Ecto neural progenitor cell (in vitro differentiated cells): ENCODE data around the gene STAC2.
"Not testable (repeated sequence)": the region's sequence is repeated elsewhere in the genome, so short reads cannot be mapped to it uniquely, and the experiment has no call there.

Experiments used
- DNase-seq: peaks from one replicate; pipeline ENCODE4 v3.0.0-alpha.2; 2018; ENCODE audit warnings: low spot score

The STAC2 gene

DNA sequence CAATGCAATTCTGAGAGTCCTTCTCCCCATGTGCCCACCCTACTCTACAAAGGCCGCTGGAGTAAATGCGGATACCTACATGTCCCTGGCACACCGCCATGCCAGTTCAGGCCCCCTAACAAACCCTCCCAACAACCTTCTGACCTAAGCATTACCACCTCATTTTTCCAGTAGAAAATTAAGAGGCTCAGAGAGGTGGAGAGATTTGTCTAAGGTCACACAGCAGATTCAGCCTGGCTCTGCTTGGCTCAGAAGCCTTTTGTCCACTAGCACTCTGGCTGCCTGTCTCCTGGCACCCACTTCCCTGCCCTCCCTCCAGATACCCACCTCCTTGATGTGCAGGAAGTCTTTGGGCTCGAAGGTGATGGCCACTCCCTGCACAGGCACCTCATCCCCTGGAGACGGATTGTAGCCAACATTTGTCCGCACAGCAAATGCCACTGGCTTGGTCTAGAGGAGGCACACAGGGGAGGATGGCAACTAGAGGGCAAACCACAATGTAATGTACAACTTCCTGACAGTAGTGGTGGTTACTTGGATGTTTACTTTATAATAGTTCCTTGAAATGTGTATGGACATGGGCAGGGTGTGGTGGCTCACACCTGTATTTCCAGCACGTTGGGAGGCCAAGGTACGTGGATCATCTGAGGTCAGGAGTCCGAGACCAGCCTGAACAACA, 38.5 kb downstream of the STAC2 start:
- no peak for DNase-seq

DNA sequence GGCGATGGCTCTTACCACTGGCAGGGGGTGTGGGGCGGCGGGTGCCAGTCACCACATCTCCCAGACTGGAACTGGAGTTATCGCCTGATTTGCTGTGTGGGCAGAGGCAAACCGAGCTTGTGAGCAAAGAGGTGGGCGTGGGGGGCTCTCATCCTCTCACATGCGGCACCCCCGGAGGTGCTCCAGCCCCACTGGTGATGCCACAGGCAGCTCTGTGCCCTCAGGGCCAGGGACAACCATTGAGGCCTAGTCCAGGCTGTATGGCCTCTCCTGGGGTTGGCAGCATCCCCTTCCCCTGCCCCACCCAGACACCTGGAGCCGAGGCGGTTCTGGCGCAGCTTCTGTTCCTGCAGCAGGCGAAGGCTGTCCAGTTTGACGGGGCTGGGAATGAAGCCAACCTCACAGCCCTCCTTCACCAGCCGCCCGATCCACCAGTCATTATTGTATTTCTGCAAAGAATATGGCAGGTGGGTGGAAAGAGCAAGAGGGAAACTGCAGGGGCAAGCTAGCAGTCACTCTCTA, 39.2 kb downstream of the STAC2 start:
- DNase-seq, result no peak

DNA sequence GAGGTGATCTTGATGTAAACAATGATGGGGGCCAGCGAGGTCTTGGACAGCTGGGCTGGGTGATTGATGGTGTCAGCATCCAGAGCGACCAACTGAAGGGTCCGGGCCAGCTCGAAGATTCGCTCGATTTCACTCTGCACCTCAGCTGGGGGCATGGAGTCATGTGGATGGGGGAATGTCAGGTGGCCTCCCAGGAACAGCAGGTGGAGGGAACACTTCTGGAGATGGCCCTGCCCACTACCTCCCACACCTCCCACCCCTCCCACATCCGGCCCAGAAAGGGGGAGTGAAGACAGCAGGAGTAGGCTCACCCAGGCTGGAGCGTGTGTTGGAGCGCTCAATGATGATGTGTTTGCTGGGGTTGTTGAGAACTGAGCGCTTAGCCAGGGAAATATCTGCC, 42.0 kb downstream of the STAC2 start:
- no peak for DNase-seq

DNA sequence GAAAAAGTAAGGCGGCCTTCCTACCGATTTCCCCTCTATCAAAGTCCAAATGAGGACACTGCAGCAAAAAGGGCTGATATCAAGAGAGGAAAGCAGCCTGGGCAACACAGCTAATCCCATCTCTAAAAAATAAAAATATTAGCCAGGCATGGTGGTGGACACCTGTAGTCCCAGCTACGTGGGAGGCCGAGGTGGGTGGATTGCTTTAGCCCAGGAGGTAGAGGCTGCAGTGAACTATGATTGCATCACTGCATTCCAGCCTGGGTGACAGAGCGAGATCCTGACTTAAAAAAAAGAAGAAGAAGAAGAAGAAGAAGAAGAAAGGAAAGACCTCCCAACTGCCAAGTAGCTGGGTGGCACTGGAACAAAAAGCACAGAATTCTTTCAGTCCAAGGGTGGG, 42.7 kb downstream of the STAC2 start:
- DNase-seq, result no peak

DNA sequence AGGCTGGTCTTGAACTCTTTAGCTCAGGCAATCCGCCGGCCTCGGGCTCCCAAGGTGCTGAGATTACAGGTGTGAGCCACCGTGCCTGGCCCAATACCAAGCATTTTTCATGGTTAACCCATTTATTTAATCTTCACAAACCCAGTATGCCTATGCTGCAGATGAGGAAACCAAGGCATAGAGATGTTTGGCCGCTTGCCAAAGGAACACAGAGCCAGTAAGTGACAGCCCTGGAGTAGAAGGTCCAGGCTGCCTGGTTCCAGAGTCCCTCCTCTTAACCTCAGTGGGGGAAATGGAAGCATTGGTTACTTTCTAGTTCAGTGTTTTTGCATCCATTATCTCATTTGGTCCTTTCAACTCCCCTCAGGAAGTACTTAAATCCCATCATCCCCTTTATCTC, 44.4 kb downstream of the STAC2 start:
- no peak for DNase-seq

DNA sequence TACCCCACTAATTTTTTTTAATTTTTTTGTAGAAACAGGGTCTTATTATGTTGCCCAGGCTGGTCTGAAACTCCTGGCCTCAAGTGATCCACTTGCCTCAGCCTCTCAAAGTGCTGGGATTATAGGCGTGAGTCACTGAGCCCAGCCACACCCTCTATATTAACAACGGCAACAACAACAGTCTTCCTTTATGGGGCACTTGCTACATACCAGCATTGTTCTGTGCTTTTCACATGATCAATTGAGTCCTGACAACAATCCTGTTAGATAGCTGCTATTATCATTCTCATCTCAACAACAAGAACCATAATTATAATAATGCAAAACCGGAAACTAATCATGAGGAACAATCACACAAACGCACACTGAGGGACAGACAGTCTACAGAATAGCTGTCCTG, 47.2 kb downstream of the STAC2 start:
- DNase-seq, result no peak

DNA sequence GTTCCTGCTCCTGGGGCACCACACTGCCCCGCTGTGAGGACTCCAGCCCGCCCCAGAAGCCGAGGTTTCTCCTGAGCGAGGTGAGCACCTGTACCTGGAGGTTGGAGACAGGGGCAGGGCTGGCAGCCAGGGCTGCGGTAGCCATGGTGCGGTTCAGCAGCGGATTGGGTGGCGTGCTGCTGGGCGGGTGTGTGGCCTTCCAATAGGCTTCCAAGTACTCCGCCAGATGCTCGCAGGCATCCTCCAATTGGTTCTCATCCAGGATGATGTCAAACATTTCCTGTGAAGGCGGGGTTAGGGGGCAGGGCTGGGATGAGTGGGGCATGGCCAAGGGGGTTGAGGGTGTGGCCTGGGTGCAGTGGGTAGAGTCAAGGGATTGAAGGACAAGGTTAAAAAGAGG, 48.5 kb downstream of the STAC2 start:
- peak; percentile 83 for DNase-seq

DNA sequence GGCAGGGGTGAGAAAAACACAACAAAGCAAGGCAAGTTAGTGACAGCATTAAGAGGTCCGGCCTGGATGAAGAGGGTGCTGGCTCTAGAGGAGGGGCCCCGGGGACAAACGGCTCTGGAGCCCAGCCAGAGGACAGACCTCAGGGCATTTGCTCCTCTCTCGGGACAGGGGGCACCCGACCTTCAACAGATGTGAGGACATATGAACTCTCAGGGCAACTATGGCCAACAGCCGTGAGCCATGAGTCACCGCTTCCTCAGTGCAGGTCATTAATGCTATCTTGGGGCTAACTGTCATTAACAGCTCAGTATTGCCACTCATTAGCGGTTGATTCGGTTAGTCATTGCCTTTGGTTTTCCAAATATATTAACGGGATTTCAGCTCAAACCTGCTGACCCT, 50.1 kb downstream of the STAC2 start:
- no peak for DNase-seq

DNA sequence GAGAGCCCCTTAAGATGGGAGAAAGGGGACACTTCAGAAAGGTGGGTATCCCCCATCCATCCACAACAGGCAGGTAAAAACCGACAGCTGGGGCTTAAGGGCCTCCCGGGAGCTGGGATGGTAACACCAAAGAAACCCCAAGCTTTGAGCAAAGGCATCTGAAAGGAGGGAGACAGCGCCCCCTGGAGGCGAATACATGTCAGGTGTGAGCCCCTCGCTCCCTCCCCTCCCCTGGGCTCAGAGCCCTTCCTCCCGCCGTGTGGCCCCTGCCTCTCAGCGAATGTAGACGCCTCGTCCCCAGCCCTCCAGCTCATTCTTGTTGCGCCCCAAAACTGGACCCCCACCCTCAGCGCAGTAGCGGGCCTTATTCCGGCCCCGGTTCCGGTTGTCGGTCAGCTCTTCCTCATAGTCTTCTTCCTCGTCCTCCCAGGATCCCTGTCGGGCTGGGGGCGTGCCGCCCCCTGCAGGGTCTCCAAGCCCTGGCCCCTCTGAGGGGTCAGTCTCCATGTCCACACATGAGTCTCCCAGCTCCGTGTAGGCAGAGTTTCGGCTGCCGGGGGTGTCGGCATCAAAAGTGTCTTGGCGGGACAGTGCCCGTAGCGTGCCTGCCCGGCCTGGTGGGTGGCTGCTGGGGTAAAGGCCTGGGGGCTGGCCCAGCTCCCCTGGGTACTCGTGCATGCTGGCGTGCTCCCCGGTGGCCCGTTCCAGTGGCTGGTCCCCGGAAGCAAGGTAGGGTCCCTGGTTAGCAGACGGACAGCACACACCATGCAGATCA, 50.6 kb downstream of the STAC2 start:
- peak; percentile 94 for DNase-seq

DNA sequence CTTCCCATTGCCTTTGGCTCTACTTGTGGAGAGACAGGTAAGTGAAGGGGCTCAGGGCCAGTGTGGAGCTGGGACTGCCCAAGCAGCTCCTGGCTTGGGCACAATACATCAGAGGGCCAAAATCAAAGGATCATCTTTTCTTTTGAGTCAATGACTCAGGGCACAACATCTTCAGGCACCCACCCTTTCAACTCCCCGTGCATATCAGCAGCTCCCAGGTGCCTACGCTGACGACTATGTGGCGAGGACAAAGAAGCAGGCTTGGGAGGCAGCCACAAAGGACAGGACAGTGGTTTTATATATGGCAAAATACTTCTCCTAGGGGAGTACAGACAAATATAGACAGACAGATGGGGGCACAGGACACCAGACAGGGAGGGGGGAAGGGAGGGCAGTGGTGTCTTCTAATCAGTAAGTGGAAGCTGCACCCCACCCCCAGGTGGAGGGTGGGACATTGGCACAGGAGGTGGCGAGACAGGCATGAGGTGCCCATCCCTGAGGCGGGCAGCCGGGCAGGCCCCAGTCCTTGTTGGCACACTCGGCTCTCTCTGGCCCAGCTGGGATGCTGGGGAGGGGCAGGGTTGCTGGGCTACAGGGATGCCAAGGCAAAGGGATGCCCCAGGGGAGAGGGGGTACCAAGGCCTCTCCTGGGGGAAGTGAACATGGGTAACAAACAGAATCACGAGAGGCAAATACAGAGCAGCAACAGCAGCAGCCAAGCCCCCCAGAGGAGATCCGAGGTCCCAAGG, 52.0 kb downstream of the STAC2 start:
- no peak for DNase-seq

DNA sequence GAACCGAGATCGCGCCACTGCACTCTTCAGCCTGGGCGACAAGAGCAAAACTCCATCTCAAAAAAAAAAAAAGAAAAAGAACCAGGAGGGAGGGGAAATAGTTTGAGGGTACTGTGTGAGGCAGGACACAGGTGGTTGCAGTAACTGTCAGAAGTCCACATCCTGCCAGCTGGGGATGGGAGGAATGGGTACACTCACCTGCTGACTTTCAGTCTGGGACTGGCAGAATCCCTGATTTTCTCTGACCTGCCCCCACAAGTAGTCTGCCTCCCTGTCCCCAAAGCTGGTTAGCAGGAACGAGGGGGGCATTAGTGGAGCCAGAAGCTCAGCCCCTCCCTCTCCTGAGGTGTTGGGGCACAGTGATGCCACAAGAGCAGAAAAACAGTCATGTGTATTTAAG, 52.7 kb downstream of the STAC2 start:
- DNase-seq, result no peak

DNA sequence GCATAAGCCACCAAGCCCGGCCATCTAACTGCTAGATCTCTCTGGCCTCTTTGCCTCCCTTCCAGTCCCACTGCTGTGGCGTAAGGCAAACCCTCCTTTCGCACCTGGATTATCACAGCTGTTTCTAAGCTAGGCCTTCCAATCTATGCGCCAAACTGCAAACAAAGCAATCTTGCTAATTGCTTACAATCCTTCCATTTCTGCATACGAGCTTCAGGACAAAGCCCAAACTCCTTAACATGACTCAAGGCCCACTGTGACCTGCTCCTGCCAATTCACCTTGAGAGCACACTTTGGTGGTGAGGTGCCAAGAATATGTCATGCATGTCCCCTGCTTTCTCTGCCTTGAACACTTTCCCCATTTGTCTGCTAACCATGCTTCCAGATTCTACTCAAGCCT, 53.8 kb downstream of the STAC2 start:
- no peak for DNase-seq

DNA sequence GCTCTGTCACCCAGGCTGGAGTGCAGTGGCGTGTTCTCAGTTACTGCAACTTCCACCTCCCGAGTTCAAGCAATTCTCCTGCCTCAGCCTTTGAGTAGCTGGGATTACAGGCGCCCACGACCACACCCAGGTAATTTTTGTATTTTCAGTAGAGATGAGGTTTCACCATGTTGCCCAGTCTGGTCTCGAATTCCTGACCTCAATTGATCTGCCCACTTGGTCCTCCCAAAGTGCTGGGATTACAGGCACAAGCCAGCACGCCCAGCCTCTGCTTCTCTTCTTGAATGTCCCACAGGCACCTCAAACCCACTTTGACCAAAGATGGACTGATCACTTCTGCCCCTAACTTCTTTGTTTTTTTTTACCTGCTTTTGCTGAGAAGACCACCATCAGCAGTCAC, 55.2 kb downstream of the STAC2 start:
- DNase-seq, result no peak

DNA sequence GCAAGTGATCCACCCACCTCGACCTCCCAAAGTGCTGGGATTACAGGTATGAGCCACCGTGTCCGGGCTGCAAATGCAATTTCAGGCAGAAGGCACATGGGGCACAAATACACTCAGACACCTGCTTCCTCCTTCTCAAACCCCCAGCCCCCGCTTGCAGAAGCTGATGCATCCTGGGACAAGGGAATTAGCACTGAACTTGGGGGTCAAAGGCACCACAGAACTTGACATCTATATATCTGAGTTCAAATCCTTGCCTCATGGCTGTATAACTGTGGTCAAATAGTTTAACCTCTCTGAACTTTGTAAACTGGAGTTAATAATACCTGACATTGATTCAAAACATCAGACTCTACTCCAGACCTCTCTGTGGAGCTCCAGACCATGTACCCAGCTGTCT, 55.6 kb downstream of the STAC2 start:
- no peak for DNase-seq

DNA sequence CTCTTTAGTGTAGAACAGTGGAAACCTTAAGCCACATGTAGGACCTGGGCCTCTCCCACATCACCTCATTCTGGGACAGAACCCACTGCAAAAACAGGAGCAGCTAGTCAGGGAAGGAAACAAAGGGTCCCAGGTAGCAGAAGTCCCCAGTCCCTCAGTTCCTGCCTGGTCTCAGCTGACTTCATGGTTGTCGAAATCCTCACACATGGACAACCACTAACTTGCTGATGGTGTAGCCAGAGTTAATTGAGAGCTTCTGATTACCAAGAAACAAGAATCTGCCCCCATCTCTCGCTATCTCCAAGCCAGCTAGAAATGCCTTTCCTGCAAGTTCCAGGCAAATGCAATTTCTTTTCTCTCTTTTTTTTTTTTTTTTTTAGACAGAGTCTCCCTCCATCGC, 56.2 kb downstream of the STAC2 start:
- no peak for DNase-seq

DNA sequence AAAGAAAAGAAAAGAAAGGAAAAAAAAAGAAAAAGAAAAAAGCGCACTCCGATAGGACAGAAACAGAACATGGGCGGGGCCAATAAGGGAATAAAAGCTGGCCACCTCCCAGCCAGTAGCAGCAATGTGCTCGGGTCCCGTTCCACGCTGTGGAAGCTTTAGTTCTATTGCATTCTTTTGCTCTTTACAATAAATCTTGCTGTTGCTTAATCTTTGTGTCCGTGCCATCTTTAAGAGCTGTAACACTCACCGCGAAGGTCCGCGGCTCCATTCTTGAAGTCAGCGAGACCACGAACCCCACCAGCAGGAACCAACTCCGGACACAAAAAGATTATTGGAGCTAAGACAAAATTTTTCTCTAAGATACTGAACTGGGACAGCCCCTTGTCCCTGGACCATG, 56.6 kb downstream of the STAC2 start:
- DNase-seq, result no peak

DNA sequence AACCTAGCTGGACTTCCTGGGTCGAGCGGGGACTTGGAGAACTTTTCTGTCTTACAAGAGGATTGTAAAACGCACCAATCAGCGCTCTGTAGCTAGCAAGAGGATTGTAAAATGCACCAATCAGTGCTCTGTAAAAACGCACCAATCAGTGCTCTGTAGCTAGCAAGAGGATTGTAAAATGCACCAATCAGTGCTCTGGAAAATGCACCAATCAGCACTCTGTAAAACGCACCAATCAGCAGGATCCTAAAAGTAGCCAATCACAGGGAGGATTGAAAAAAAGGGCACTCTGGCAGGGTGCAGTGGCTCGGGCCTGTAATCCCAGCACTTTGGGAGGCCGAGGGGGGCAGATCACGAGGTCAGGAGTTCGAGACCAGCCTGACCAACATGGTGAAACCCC, 57.2 kb downstream of the STAC2 start:
- DNase-seq, result not testable (repeated sequence)

DNA sequence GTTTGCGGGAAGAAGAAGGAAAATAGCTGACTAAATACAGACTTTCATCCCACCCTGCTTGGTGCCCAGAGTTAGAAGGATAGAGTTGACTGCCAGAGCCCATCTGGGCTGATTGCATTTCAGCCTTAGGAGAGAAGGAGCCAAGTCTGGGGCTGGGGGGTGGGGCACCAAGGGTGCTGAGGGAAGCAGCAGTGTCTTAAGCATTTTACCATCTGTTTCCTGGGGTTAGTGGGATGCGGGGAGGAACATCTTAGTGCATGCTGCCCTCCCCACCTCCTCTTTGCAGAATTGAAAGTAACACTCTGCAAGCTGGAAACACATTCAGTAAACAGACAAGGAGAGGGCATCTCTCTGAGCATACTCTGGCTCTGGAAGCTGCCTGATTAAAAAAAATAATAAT, 58.3 kb downstream of the STAC2 start:
- no peak for DNase-seq

DNA sequence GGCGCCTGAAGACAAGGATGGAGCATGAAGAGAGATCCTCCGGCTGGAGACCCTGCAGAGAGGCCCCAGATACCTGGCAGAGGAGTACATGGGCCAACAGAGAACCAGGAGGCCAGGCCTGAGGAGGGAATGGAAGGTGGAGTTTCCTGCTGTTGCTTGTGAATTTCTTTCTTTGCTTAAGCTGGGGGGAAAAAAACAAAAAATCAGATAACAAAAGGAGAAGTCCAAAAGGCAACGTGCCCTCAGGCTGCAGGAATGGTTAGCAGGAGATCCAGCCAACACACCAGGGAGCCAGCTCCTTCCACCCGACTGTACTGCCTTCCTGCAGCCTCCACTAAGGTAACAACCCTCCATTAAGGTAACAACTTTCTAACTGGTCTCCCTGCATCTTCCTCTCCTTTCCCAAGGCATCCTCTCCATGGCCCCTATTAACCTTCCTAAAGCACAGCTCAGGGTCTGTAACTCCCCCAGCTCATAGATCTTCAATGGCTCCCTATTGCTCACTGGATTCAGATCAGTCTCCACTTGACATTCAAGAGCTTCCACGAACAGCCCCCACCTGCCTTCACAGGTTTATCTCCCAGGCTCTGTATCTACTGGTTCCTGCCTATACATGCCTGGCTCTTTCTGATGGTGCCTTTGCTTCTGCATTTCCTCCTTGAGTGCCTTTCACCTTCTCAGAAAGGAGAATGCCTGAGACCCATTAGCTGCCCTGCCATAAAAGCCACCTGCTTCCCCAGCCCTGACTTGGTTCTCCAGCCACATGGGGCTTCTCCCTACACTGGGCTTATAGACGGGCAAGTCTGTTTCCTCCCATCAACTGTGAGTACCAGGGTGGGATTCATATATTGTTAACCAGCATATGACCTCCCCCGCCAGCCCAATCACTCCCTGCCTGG, 59.1 kb downstream of the STAC2 start:
- DNase-seq, result no peak

DNA sequence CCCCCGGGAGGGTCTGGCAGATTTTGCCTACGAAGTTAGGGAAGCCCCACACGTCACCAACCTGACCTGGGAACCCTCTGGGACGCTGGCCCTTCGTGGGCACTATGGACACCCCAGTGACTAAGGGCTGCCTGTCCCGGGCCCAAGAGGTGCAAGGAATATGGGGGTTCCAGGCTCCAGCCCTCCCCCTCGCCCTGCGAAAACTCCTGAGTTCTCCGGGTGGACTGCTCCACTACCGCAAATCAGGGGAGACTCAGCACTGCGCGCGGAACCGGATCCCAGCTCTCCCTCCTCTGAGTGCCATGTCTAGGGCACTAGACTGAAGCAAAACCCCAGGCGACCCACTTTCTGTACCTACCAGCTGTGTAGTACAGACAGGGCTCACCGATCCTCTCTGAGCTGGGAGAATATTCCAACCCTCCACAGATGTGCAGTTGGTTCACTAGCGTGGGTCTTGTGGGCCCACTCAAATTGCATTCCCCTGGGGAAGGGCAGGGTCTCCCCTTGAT, 59.9 kb downstream of the STAC2 start, which contains the start of gene ARL5C:
Gene ARL5C (minus strand): TSS at position 321 of the 509 bp plus-strand sequence. CDS start 401 bp downstream, outside the sequence.
- no peak for DNase-seq

DNA sequence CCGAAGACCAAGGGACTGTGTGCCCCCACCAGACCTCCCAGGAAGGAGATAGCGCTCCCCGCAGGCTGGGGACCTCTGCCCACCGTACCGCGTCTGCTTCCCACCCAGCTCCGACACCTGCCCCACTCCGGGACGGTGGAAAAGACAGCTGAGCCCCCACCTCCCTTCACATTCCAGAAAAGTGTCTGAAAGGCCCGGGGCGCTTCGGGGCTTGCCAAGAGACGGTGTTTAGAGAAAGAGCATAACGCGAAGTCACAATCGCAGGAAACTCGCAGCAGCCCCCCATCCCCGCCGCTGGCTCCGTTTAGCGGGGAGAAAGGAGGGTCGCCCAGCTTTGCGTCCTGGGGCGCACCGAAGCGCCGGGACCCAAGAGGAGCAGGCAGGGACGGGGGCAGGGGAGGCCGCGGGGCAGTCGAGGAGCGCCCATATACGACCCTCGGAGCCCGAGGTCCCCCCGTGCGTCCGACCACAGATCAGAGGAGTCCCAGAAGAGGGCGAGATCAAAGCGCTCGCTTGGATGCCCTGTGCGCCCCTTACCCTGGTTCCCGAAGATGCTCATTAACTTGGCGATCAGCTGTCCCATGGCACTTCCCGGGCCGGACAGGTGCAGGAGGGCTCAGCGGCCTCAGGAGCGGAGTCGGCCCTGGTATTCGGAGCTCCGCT, 60.4 kb downstream of the STAC2 start:
- DNase-seq, result peak; percentile 76
